Colonic mucosa (tissue), 4 donors: ENCODE measurements around the gene EML6. TPM values are rescaled to one million over a fixed set of nuclear protein-coding genes. Genes with fewer than 3 reads are reported as not detected.
A peak's percentile ranks its signal among the peaks of the same experiment; 100 is the strongest.

ENCODE experiments used
- DNase-seq: peaks from one replicate; pipeline ENCODE4 v3.0.0-alpha.2; 2020
- H3K27ac ChIP-seq: fragments of 200-600 bp; one replicate; pipeline ENCODE4 v1.8.0; 2021
- H3K27me3 ChIP-seq: fragments of 200-600 bp; one replicate; pipeline ENCODE4 v1.8.0; 2021
- H3K36me3 ChIP-seq: fragments of 200-600 bp; one replicate; pipeline ENCODE4 v1.8.0; 2021
- H3K4me1 ChIP-seq: fragments of 200-600 bp; one replicate; pipeline ENCODE4 v1.8.0; 2021; ENCODE audit warnings: mild to moderate bottlenecking
- H3K4me3 ChIP-seq: fragments of 200-600 bp; one replicate; pipeline ENCODE4 v1.8.0; 2021
- H3K9ac ChIP-seq, 2 donors: one replicate each; pipeline ENCODE4 v1.7.0; 2013; ENCODE audit warnings: control low read depth in 2 of 2, low read depth in 2 of 2, low read length in 2 of 2
- H3K9me3 ChIP-seq: fragments of 200-600 bp; one replicate; pipeline ENCODE4 v1.8.0; 2021
- CTCF ChIP-seq: fragments of 200-600 bp; IDR thresholded peaks from one replicate; pipeline ENCODE4 v1.8.0; 2022; ENCODE audit warnings: antibody characterized with exemption, mild to moderate bottlenecking
- intact Hi-C: fragments of 100-400 bp; cut with DNase I; formaldehyde crosslinking; loops from one replicate; pipeline ENCODE4 v1.14.1; 2022
- total RNA-seq, 2 donors: library from RNA; stranded (reverse); fragmentation: NEBNext Ultra II Directional in 1 of 2; extraction: Animal tissue kit (Norgen Biotek cat#: 25700) in 1 of 2; gene quantifications; one replicate each; pipeline ENCODE4 v1.2.1, GENCODE V29; 2021
- donor health status: healthy.
- donor health status: DM: no; HTN: no; CAD: no.
- donor health status: DM: no; HTN: no; CAD: no.

EML6 gene
- total RNA-seq, 2 donors from 2014 or later = 2.1 to 2.5 TPM

GRCh38 chr2:54901224-54901986, 177.9 kb downstream of the EML6 start:
- no peak for DNase-seq
- Histone ChIP-seq H3K9me3 (no peaks in the 10 kb centered on the region), H3K9ac (no peak overlapping the region), H3K27me3 (no peaks in the 10 kb centered on the region), H3K4me3 (no peak overlapping the region), H3K4me1 (no peaks in the 10 kb centered on the region), H3K36me3 (no peaks in the 10 kb centered on the region), H3K27ac (no peak overlapping the region)
- no peak for TF ChIP-seq CTCF
- intact Hi-C loops = loop anchor here (5.0 kb wide), 2 partner anchors 111 to 276 kb away; no protein-coding TSS in a partner anchor

GRCh38 chr2:54902763-54903162, 179.3 kb downstream of the EML6 start:
- Histone ChIP-seq H3K9ac (no peak overlapping the region), H3K27ac (no peak overlapping the region), H3K36me3 (no peaks in the 10 kb centered on the region), H3K9me3 (no peaks in the 10 kb centered on the region), H3K27me3 (no peaks in the 10 kb centered on the region), H3K4me3 (no peak overlapping the region), H3K4me1 (no peaks in the 10 kb centered on the region)
- intact Hi-C loops = loop anchor here (5.0 kb wide), 2 partner anchors 110 to 275 kb away; no protein-coding TSS in a partner anchor
- no peak for TF ChIP-seq CTCF
- DNase-seq = no peak

- Histone ChIP-seq H3K36me3 (no peaks in the 10 kb centered on the region), H3K9ac (peak overlapping the region in 1 of 2 donors; percentile 16), H3K27ac (peak overlapping the region; percentile 85), H3K9me3 (no peaks in the 10 kb centered on the region), H3K4me3 (no peak overlapping the region), H3K4me1 (no peaks in the 10 kb centered on the region), H3K27me3 (no peaks in the 10 kb centered on the region)
- DNase-seq = peak; percentile 54
- intact Hi-C loops = loop anchor here (5.0 kb wide), 2 partner anchors 108 to 273 kb away; no protein-coding TSS in a partner anchor
- TF ChIP-seq CTCF = no peak
Measured at GRCh38 chr2:54903736-54904554, 180.5 kb downstream of the EML6 start.

- H3K27ac ChIP-seq = peak overlapping the region; percentile 85
- intact Hi-C loops = loop anchor here (5.0 kb wide), 2 partner anchors 107 to 272 kb away; no protein-coding TSS in a partner anchor
- DNase-seq = peak; percentile 70
- H3K4me1 ChIP-seq = no peaks in the 10 kb centered on the region
- no peaks in the 10 kb centered on the region for H3K36me3 ChIP-seq
- H3K9me3 ChIP-seq = no peaks in the 10 kb centered on the region
- no peaks in the 10 kb centered on the region for H3K27me3 ChIP-seq
- no peak for TF ChIP-seq CTCF
- H3K4me3 ChIP-seq = no peak overlapping the region
- peak overlapping the region in 1 of 2 donors; percentile 16 for H3K9ac ChIP-seq
Measured at GRCh38 chr2:54904836-54905235, 181.4 kb downstream of the EML6 start.

GRCh38 chr2:54906716-54907115, 183.3 kb downstream of the EML6 start:
- no peaks in the 10 kb centered on the region for H3K27me3 ChIP-seq
- no peaks in the 10 kb centered on the region for H3K9me3 ChIP-seq
- no peaks in the 10 kb centered on the region for H3K4me1 ChIP-seq
- H3K9ac ChIP-seq = no peak overlapping the region
- no peak for TF ChIP-seq CTCF
- no peak overlapping the region for H3K27ac ChIP-seq
- intact Hi-C loops = no loop called here
- no peak overlapping the region for H3K4me3 ChIP-seq
- no peak for DNase-seq
- no peaks in the 10 kb centered on the region for H3K36me3 ChIP-seq
